ENCODE results near the gene KIAA1586. TPM values are rescaled to one million over a fixed set of nuclear protein-coding genes. Genes with fewer than 3 reads are reported as not detected.

KIAA1586 gene
- total and polyA plus RNA-seq, 9 of the 15 experiments (the other 6 are each of a cell fraction or from before 2014, with no cell fraction given): 23.4 to 43.6 (median 29.5) TPM

DNA sequence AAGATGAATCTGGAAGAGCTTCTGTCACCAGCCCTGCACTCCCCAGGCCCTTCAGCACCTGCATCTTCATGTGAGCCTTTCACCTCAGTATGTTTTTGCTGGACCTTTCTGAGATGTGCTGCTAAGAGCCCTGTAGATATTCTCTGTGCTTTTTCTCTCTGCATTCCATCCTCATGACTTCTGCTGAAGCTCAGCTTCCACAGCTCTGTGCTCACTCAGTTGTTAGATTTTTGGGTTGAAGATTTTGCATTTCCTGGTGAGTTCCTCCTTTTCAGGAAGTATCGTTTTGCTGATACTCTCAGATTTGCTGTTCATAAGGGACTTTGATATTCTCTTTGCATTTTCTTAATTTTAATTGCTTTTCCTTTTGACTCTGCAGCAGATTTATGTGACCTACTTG is 18.3 kb downstream of the KIAA1586 start (continued):
- TF ChIP-seq, protein P1, sequence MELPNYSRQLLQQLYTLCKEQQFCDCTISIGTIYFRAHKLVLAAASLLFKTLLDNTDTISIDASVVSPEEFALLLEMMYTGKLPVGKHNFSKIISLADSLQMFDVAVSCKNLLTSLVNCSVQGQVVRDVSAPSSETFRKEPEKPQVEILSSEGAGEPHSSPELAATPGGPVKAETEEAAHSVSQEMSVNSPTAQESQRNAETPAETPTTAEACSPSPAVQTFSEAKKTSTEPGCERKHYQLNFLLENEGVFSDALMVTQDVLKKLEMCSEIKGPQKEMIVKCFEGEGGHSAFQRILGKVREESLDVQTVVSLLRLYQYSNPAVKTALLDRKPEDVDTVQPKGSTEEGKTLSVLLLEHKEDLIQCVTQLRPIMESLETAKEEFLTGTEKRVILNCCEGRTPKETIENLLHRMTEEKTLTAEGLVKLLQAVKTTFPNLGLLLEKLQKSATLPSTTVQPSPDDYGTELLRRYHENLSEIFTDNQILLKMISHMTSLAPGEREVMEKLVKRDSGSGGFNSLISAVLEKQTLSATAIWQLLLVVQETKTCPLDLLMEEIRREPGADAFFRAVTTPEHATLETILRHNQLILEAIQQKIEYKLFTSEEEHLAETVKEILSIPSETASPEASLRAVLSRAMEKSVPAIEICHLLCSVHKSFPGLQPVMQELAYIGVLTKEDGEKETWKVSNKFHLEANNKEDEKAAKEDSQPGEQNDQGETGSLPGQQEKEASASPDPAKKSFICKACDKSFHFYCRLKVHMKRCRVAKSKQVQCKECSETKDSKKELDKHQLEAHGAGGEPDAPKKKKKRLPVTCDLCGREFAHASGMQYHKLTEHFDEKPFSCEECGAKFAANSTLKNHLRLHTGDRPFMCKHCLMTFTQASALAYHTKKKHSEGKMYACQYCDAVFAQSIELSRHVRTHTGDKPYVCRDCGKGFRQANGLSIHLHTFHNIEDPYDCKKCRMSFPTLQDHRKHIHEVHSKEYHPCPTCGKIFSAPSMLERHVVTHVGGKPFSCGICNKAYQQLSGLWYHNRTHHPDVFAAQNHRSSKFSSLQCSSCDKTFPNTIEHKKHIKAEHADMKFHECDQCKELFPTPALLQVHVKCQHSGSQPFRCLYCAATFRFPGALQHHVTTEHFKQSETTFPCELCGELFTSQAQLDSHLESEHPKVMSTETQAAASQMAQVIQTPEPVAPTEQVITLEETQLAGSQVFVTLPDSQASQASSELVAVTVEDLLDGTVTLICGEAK (IDR thresholded peaks at IDR 0.05): no peak
- TF ChIP-seq, protein P1 (CRISPR knock-in tag; IDR thresholded peaks at IDR 0.05): no peak
- TF ChIP-seq, protein P2, sequence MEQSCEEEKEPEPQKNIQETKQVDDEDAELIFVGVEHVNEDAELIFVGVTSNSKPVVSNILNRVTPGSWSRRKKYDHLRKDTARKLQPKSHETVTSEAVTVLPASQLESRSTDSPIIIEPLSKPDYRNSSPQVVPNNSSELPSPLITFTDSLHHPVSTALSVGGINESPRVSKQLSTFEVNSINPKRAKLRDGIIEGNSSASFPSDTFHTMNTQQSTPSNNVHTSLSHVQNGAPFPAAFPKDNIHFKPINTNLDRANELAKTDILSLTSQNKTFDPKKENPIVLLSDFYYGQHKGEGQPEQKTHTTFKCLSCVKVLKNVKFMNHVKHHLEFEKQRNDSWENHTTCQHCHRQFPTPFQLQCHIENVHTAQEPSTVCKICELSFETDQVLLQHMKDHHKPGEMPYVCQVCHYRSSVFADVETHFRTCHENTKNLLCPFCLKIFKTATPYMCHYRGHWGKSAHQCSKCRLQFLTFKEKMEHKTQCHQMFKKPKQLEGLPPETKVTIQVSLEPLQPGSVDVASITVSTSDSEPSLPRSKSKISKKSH (CRISPR knock-in tag; IDR thresholded peaks at IDR 0.05): no peak
